K562 (cell line): ENCODE results near the gene CTNNBL1. TPM values are rescaled to one million over a fixed set of nuclear protein-coding genes. Genes with fewer than 3 reads are reported as not detected.

Experiments
- ATAC-seq: fragments of 200-7000 bp; cut with Tn5 transposase; 3 replicates; pipeline ENCODE4 v1.9.1; 2020; ENCODE audit warnings: moderate library complexity
- BruUV-seq: library from RNA; stranded (reverse); fragments of 400-500 nt; replicated peaks from 2 replicates; lab custom pipeline; 2021; lab: Mats Ljungman, UMichigan
- CTCF ChIA-PET: fragments of 300-600 bp; formaldehyde crosslinking; extraction: SDS; loops from one replicate; lab custom pipeline; 2021; ENCODE audit warnings: low intra/inter-chr PET ratio; lab: Yijun Ruan, JAX
- POLR2A ChIA-PET: fragments of 300-600, 350-650 bp; sonication (Branson Sonifier 250); formaldehyde crosslinking; extraction: SDS; loops from one replicate; lab custom pipeline; 2021; ENCODE audit warnings: antibody characterized with exemption, inconsistent platforms; lab: Yijun Ruan, JAX
- DNase-seq, 4 experiments: peaks; one replicate each; pipeline versions ENCODE4 v3.0.0 to v3.0.0-alpha.2; 2011 to 2018; ENCODE audit warnings: low spot score in 3 of 4, mixed read lengths in 3 of 4; ENCODE audit errors: extremely low read depth in 1 of 4
- FAIRE-seq: peaks from 2 replicates; lab custom pipeline; 2011; peaks lifted over from hg19 to GRCh38; lab: Jason Lieb, UNC
- H2AFZ ChIP-seq: 2 replicates; pipeline ENCODE4 v1.6.0; 2011; ENCODE audit warnings: low read depth, low read length, control low read depth, inconsistent platforms
- H3K27ac ChIP-seq: fragments of 200-600 bp; 3 replicates; pipeline ENCODE4 v1.8.0; 2011; ENCODE audit warnings: low read depth, mild to moderate bottlenecking, control low read depth, inconsistent platforms, low read length, moderate library complexity, mixed read lengths; ENCODE audit errors: extremely low read depth
- H3K27me3 ChIP-seq, 2 experiments: fragments of 300-600 bp in 1 of 2; 2 replicates in 1 of 2; 3 replicates in 1 of 2; pipeline versions ENCODE4 v1.6.0 to v1.8.0; 2011; ENCODE audit warnings: inconsistent platforms in 2 of 2, low read length in 2 of 2, mild to moderate bottlenecking in 1 of 2, mixed read lengths in 1 of 2, moderate library complexity in 1 of 2; ENCODE audit not compliant: control insufficient read depth in 2 of 2, insufficient read depth in 2 of 2
- H3K36me3 ChIP-seq: fragments of 300-600 bp; 3 replicates; pipeline ENCODE4 v1.8.0; 2011; ENCODE audit warnings: mild to moderate bottlenecking, low read length, inconsistent platforms; ENCODE audit not compliant: control insufficient read depth, insufficient read depth
- H3K4me1 ChIP-seq, 2 experiments: fragments of 200-600 bp in 1 of 2; replicated peaks in 1 of 2; 2 replicates in 1 of 2; 3 replicates in 1 of 2; pipeline versions ENCODE4 v1.5.1 to v1.8.0; 2011; ENCODE audit warnings: inconsistent platforms in 2 of 2, low read length in 2 of 2, mild to moderate bottlenecking in 1 of 2, mixed read lengths in 1 of 2, moderate library complexity in 1 of 2; ENCODE audit not compliant: control insufficient read depth in 2 of 2, insufficient read depth in 2 of 2
- H3K4me2 ChIP-seq: 2 replicates; pipeline ENCODE4 v1.6.1; 2011; ENCODE audit warnings: low read length, control low read depth, inconsistent platforms, mixed read lengths; ENCODE audit not compliant: insufficient read depth
- H3K4me3 ChIP-seq: fragments of 200-600 bp; sonication (generic), shearing (Covaris generic); 2 replicates; pipeline ENCODE4 v1.5.1; 2016; ENCODE audit warnings: control low read depth, inconsistent platforms
- H3K79me2 ChIP-seq: fragments of 200-600 bp; 3 replicates; pipeline ENCODE4 v1.8.0; 2011; ENCODE audit warnings: low read length, inconsistent platforms; ENCODE audit not compliant: control insufficient read depth, insufficient read depth
- H3K9ac ChIP-seq, 2 experiments: 2 replicates each; pipeline versions ENCODE4 v1.6.0 to v1.6.1; 2011; ENCODE audit warnings: low read depth in 2 of 2, low read length in 2 of 2, control low read depth in 1 of 2, inconsistent platforms in 1 of 2, mild to moderate bottlenecking in 1 of 2, mixed read lengths in 1 of 2; ENCODE audit not compliant: insufficient read depth in 1 of 2
- H3K9me1 ChIP-seq: one replicate; pipeline ENCODE4 v1.6.0; 2011; ENCODE audit warnings: inconsistent platforms, mild to moderate bottlenecking, low read length, moderate library complexity; ENCODE audit not compliant: control insufficient read depth, insufficient read depth
- H3K9me3 ChIP-seq: replicated peaks from 2 replicates; pipeline ENCODE4 v1.5.1; 2011; ENCODE audit warnings: low read depth, low read length, inconsistent platforms; ENCODE audit not compliant: control insufficient read depth, insufficient read depth
- H4K20me1 ChIP-seq: replicated peaks from 2 replicates; pipeline ENCODE4 v1.6.1; 2011; ENCODE audit warnings: low read length, inconsistent platforms, mixed read lengths; ENCODE audit not compliant: control insufficient read depth, insufficient read depth
- ARID1B ChIP-seq: fragments of 450-650 bp; IDR thresholded peaks from 2 replicates; pipeline ENCODE4 v1.6.1; 2016; ENCODE audit warnings: antibody characterized with exemption, mild to moderate bottlenecking, inconsistent platforms
- KDM2B ChIP-seq: fragments of 250-450 bp; sonication (Bioruptor Pico); IDR thresholded peaks from 2 replicates; pipeline ENCODE4 v1.8.0; 2021; ENCODE audit warnings: mild to moderate bottlenecking, moderate library complexity
- RFX5 ChIP-seq: IDR thresholded peaks from 2 replicates; pipeline ENCODE4 v1.6.1; 2011; ENCODE audit warnings: low read depth, mild to moderate bottlenecking, improper control_type of control experiment, low read length
- U2AF1 ChIP-seq: fragments of 200-400 bp; formaldehyde crosslinking; optimal IDR thresholded peaks from 2 replicates; pipeline ENCODE3; 2017; ENCODE audit warnings: mild to moderate bottlenecking, low read depth, low read length, moderate library complexity
- XRCC3 ChIP-seq: fragments of 450-650 bp; IDR thresholded peaks from 2 replicates; pipeline ENCODE4 v1.6.1; 2017; ENCODE audit warnings: mild to moderate bottlenecking, moderate library complexity
- ZNF639 ChIP-seq, 2 experiments: fragments of 200-800 bp in 1 of 2; sonication (Bioruptor generic) in 1 of 2; sonication (generic) in 1 of 2; formaldehyde crosslinking in 1 of 2; IDR thresholded peaks in 1 of 2; conservative IDR thresholded peaks in 1 of 2; 2 replicates each; pipeline versions ENCODE4 v1.5.0 to v1.6.1; 2016 to 2020; ENCODE audit warnings: missing compliant biosample characterization in 1 of 2, missing genetic modification characterization in 1 of 2, missing genetic modification reagents in 1 of 2
- WGBS: fragments of 100-300 bp; shearing (Covaris generic); methylation state at CpG from one replicate; pipeline ENCODE4 v1.1.6; 2016; ENCODE audit warnings: low coverage, mixed read lengths; ENCODE audit not compliant: insufficient coverage; ENCODE audit errors: missing lambda C conversion rate; 5-methylcytosine and 5-hydroxymethylcytosine counted together
- in situ Hi-C: fragments of 300-500 bp; cut with MboI; formaldehyde crosslinking; loops from 4 replicates; pipeline ENCODE4 v1.15.0; 2018; ENCODE audit warnings: inconsistent platforms, mixed read lengths
- intact Hi-C: fragments of 100-400 bp; cut with micrococcal nuclease; formaldehyde crosslinking; loops from 2 replicates; pipeline ENCODE4 v1.14.2; 2022
- polyA plus RNA-seq, 8 experiments: library from polyadenylated mRNA; depleted of rRNA in 4 of 8; stranded (reverse) in 5 of 8; unstranded in 3 of 8; fragments of >200 nt; fragmentation: Nextera tagmentation in 2 of 8; fragmentation: Illumina TruSeq in 1 of 8; extraction: Ambion mirVana in 2 of 8; extraction: Trizol in 1 of 8; gene quantifications; 2 replicates each; pipeline versions ENCODE4 v1.2.1 to v1.2.3, GENCODE V29; 2011 to 2014; ENCODE audit warnings: inconsistent platforms in 1 of 8, missing spikeins in 1 of 8
- total RNA-seq, 7 experiments: library from RNA; depleted of rRNA in 6 of 7; stranded (reverse); fragments of >200 nt in 6 of 7; fragmentation: Illumina TruSeq in 2 of 7; extraction: Trizol in 2 of 7; gene quantifications; 2 replicates each; pipeline versions ENCODE4 v1.2.1 to v1.2.3, GENCODE V29; 2011 to 2021; ENCODE audit warnings: low replicate concordance in 1 of 7
- TF ChIP-seq, protein P1 (sequence below): sonication (generic); formaldehyde crosslinking; IDR thresholded peaks from 2 replicates; pipeline ENCODE4 v1.8.0; 2023; ENCODE audit warnings: mild to moderate bottlenecking, missing genetic modification reagents
- TF ChIP-seq, protein P2 (sequence below): fragments of 450-650 bp; IDR thresholded peaks from 2 replicates; pipeline ENCODE4 v1.6.1; 2018; ENCODE audit not compliant: partially characterized antibody
- TF ChIP-seq, protein P3 (sequence below): fragments of 450-650 bp; IDR thresholded peaks from 2 replicates; pipeline ENCODE4 v1.7.1; 2018; ENCODE audit warnings: mild to moderate bottlenecking, low read depth; ENCODE audit not compliant: partially characterized antibody

Gene CTNNBL1
- total and polyA plus RNA-seq, 9 of the 15 experiments (the other 6 are each of a cell fraction or from before 2014, with no cell fraction given): 32.4 to 85.6 (median 43.6) TPM

DNA sequence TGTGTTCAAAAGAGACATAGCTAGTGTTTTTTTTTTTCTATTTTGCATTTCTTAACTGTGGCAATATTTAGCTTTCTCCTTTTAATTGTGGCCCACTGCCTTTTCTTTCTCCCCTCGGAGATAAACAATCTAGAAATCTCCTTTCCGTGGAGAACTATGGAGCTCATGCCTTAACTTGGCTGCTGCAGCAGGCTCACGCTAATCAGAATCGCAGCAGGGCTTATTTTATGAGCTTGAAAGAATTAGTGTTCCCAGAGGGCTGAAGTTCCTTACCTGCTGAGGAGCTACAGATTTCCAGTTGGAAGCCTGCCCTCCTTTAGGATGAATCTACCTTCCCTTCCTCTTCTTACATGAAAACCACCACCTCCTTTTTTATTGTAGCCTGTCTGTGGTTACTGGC, 35.6 kb downstream of the CTNNBL1 start:
- Histone ChIP-seq H3K9me1 (no peaks in the 10 kb centered on the region), H3K4me3 (no peak overlapping the region), H3K27me3 (no peaks in the 10 kb centered on the region), H3K79me2 (no peaks in the 10 kb centered on the region), H3K27ac (no peak overlapping the region), H3K4me1 (no peaks in the 10 kb centered on the region; a peak in 1 of 5 replicates), H3K4me2 (no peak overlapping the region), H3K36me3 (peaks cover 6% of the 10 kb centered on the region; the same call in 1 of the 3 replicates), H3K9me3 (no peaks in the 10 kb centered on the region), H4K20me1 (no peaks in the 10 kb centered on the region), H3K9ac (no peak overlapping the region), H2AFZ (no peak overlapping the region)
- no peak for TF ChIP-seq XRCC3
- TF ChIP-seq U2AF1: no peak
- TF ChIP-seq, protein P1, sequence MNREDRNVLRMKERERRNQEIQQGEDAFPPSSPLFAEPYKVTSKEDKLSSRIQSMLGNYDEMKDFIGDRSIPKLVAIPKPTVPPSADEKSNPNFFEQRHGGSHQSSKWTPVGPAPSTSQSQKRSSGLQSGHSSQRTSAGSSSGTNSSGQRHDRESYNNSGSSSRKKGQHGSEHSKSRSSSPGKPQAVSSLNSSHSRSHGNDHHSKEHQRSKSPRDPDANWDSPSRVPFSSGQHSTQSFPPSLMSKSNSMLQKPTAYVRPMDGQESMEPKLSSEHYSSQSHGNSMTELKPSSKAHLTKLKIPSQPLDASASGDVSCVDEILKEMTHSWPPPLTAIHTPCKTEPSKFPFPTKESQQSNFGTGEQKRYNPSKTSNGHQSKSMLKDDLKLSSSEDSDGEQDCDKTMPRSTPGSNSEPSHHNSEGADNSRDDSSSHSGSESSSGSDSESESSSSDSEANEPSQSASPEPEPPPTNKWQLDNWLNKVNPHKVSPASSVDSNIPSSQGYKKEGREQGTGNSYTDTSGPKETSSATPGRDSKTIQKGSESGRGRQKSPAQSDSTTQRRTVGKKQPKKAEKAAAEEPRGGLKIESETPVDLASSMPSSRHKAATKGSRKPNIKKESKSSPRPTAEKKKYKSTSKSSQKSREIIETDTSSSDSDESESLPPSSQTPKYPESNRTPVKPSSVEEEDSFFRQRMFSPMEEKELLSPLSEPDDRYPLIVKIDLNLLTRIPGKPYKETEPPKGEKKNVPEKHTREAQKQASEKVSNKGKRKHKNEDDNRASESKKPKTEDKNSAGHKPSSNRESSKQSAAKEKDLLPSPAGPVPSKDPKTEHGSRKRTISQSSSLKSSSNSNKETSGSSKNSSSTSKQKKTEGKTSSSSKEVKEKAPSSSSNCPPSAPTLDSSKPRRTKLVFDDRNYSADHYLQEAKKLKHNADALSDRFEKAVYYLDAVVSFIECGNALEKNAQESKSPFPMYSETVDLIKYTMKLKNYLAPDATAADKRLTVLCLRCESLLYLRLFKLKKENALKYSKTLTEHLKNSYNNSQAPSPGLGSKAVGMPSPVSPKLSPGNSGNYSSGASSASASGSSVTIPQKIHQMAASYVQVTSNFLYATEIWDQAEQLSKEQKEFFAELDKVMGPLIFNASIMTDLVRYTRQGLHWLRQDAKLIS: no peak
- no peak for TF ChIP-seq ARID1B
- TF ChIP-seq, protein P2, sequence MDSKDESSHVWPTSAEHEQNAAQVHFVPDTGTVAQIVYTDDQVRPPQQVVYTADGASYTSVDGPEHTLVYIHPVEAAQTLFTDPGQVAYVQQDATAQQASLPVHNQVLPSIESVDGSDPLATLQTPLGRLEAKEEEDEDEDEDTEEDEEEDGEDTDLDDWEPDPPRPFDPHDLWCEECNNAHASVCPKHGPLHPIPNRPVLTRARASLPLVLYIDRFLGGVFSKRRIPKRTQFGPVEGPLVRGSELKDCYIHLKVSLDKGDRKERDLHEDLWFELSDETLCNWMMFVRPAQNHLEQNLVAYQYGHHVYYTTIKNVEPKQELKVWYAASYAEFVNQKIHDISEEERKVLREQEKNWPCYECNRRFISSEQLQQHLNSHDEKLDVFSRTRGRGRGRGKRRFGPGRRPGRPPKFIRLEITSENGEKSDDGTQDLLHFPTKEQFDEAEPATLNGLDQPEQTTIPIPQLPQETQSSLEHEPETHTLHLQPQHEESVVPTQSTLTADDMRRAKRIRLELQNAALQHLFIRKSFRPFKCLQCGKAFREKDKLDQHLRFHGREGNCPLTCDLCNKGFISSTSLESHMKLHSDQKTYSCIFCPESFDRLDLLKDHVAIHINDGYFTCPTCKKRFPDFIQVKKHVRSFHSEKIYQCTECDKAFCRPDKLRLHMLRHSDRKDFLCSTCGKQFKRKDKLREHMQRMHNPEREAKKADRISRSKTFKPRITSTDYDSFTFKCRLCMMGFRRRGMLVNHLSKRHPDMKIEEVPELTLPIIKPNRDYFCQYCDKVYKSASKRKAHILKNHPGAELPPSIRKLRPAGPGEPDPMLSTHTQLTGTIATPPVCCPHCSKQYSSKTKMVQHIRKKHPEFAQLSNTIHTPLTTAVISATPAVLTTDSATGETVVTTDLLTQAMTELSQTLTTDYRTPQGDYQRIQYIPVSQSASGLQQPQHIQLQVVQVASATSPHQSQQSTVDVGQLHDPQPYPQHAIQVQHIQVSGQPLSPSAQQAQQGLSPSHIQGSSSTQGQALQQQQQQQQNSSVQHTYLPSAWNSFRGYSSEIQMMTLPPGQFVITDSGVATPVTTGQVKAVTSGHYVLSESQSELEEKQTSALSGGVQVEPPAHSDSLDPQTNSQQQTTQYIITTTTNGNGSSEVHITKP: no peak
- TF ChIP-seq RFX5: no peak
- TF ChIP-seq ZNF639 (CRISPR knock-in tag; conservative IDR thresholded peaks at IDR 0.05 in 1 of 2, IDR thresholded peaks at IDR 0.05 in 1 of 2): no peak
- no peak for TF ChIP-seq KDM2B
- TF ChIP-seq, protein P3, sequence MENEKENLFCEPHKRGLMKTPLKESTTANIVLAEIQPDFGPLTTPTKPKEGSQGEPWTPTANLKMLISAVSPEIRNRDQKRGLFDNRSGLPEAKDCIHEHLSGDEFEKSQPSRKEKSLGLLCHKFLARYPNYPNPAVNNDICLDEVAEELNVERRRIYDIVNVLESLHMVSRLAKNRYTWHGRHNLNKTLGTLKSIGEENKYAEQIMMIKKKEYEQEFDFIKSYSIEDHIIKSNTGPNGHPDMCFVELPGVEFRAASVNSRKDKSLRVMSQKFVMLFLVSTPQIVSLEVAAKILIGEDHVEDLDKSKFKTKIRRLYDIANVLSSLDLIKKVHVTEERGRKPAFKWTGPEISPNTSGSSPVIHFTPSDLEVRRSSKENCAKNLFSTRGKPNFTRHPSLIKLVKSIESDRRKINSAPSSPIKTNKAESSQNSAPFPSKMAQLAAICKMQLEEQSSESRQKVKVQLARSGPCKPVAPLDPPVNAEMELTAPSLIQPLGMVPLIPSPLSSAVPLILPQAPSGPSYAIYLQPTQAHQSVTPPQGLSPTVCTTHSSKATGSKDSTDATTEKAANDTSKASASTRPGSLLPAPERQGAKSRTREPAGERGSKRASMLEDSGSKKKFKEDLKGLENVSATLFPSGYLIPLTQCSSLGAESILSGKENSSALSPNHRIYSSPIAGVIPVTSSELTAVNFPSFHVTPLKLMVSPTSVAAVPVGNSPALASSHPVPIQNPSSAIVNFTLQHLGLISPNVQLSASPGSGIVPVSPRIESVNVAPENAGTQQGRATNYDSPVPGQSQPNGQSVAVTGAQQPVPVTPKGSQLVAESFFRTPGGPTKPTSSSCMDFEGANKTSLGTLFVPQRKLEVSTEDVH: no peak
- CTCF ChIA-PET: no interaction called here
- ATAC-seq (no peak), FAIRE-seq (no peak), DNase-seq (no peak)
- in situ Hi-C loops (no loop called here), intact Hi-C loops (no loop called here)
- BruUV-seq: no TSS peak
- 28% methylated on average over 4 of the region's 4 CpGs for WGBS
- POLR2A ChIA-PET: interaction anchor here (0.9 to 1.2 kb wide), 2 partner anchors 26 to 883 kb away, joined by 3 read pairs; no protein-coding TSS in a partner anchor
